Measurements from ENCODE around the gene KLB. TPM values are rescaled to one million over a fixed set of nuclear protein-coding genes. Genes with fewer than 3 reads are reported as not detected.
A peak's percentile ranks its signal among the peaks of the same experiment; 100 is the strongest.

The KLB gene
- total RNA-seq, 1 donor from 2014 or later = not detected

DNA sequence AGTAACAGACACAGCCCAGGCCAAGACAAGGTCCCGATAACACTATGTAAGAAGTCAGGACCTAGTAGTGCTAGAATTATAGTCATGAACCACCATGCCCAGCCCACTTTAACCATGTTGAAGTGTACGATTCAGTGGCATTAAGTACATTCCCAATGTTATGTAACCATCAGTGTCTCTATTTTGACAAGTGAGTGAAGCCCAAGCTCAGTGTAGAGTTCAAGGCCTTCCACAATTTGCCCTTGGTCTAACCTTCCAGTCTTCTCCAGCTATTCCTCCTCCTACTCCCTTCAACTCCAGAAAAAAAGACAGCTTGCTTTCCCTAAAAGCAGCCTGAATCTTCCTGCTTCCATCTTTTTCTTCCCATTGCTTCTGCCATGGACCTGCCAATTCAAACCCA, 83.6 kb downstream of the KLB start:
- TF ChIP-seq, protein P1, sequence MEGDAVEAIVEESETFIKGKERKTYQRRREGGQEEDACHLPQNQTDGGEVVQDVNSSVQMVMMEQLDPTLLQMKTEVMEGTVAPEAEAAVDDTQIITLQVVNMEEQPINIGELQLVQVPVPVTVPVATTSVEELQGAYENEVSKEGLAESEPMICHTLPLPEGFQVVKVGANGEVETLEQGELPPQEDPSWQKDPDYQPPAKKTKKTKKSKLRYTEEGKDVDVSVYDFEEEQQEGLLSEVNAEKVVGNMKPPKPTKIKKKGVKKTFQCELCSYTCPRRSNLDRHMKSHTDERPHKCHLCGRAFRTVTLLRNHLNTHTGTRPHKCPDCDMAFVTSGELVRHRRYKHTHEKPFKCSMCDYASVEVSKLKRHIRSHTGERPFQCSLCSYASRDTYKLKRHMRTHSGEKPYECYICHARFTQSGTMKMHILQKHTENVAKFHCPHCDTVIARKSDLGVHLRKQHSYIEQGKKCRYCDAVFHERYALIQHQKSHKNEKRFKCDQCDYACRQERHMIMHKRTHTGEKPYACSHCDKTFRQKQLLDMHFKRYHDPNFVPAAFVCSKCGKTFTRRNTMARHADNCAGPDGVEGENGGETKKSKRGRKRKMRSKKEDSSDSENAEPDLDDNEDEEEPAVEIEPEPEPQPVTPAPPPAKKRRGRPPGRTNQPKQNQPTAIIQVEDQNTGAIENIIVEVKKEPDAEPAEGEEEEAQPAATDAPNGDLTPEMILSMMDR (IDR thresholded peaks at IDR 0.05) = no peak
- H3K27ac Mint-ChIP-seq (ENCODE audit: unreplicated experiment) = no peak overlapping the region
- no peaks in the 10 kb centered on the region for H3K4me1 Mint-ChIP-seq (ENCODE audit: low read depth)
- no peak for DNase-seq (ENCODE audit: low spot score)
- no peaks in the 10 kb centered on the region for H3K9me3 Mint-ChIP-seq (ENCODE audit: low read depth)
- H3K4me3 Mint-ChIP-seq (ENCODE audit: unreplicated experiment) = no peak overlapping the region
- H3K36me3 Mint-ChIP-seq (ENCODE audit: low read depth) = no peaks in the 10 kb centered on the region
- H3K27me3 Mint-ChIP-seq (ENCODE audit: low read depth) = no peaks in the 10 kb centered on the region

DNA sequence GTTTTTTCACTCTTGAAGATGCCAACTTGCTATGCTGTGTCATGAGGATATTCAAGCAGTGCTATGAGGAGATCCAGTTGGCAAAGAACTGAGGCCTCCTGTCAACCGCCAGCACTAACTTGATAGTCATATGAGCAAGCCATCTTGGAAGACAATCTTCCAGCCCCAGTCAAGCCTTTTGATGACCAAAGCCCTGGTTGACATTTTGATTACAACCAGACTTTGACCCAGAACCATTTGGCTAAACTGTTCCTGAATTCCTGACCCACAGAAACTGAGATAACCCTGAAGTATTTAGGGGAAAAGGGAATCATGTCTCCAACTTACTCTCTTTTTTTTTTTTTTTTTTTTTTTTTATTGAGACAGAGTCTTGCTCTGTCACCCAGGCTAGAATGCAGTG, 87.6 kb downstream of the KLB start:
- Mint-ChIP-seq H3K36me3 (ENCODE audit: low read depth) (peaks cover 7% of the 10 kb centered on the region), H3K27me3 (ENCODE audit: low read depth) (no peaks in the 10 kb centered on the region), H3K4me3 (ENCODE audit: unreplicated experiment) (no peak overlapping the region), H3K27ac (ENCODE audit: unreplicated experiment) (no peak overlapping the region), H3K9me3 (ENCODE audit: low read depth) (no peaks in the 10 kb centered on the region), H3K4me1 (ENCODE audit: low read depth) (peaks cover 17% of the 10 kb centered on the region)
- no peak for DNase-seq (ENCODE audit: low spot score)
- TF ChIP-seq, protein P1 (IDR thresholded peaks at IDR 0.05) = no peak

DNA sequence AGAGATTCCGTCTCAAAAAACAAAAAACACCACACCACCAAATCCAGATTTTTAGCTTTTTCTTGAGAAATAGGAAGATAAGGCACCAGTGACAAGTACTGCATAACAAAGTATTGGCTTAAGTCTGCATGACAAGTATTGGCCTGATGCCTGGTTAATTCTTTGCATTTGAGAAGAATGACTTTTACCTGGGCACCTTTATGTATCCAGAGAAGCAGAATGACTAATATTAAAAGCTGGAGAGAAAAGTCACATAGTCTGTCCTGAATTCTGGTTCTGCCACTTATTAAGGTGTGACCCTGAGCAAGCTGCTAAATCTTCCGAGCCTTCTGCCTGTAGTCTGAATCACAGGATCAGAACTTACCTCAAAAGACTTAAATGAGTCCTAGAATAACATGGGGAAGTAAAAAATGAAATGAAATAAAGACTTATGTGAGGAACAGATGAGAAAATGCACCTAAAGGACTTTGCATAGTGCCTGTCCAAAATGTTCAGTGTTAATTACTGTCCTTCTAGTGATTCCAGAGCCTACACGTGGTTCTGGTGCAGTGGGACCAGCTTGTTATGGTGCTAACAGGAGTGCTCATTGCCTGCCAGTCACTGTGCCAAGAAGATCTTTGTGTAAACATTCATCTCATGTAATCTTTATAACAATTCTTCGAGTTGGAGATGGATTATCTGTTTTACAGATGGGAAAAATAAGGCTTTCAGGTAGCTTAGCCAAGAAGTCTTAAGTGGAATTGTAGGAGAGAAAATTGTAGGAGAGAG, 88.9 kb downstream of the KLB start:
- no peak for DNase-seq (ENCODE audit: low spot score)
- no peaks in the 10 kb centered on the region for H3K27me3 Mint-ChIP-seq (ENCODE audit: low read depth)

DNA sequence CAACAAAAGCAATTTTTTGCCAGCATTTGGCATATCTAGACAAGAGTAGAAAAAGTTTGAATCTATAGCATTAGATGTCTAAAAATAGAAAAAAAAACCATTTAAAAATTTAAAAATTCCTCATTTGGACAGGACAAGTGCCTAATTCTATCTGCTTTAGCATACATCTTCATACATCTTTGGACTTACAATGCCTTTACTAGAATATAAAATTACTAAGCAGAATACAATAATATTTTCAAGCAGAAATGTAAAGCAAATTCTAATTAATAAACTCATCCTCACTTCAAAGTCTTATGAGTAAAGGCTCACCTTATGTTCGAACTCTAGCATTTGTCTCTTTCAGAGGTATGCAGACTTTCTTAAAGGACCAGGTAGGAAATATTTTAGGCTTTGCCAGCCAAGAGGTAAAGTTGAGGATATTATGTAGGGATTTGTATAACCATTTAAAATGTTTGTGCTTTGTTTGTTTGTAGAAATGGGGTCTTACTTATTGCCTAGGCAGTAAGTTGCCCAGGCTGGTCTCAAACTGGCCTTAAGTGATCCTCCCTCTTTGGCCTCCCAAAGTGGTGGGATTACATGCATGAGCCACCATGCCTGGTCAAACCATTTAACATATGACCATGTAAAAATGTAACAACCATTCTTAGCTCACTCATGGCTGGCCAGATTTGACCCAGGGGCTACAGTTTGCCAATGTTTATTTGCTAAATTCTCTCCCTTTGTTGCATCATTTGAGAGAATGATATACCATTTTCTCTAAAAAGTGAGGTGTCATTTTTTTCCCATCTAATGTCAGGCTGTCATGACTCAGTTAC, 91.4 kb downstream of the KLB start:
- peaks cover 40% of the 10 kb centered on the region for H3K4me1 Mint-ChIP-seq (ENCODE audit: low read depth)
- no peak overlapping the region for H3K4me3 Mint-ChIP-seq (ENCODE audit: unreplicated experiment)
- DNase-seq (ENCODE audit: low spot score) = no peak
- H3K27me3 Mint-ChIP-seq (ENCODE audit: low read depth) = no peaks in the 10 kb centered on the region
- TF ChIP-seq, protein P1 (IDR thresholded peaks at IDR 0.05) = no peak
- peaks cover 14% of the 10 kb centered on the region for H3K36me3 Mint-ChIP-seq (ENCODE audit: low read depth)
- H3K27ac Mint-ChIP-seq (ENCODE audit: unreplicated experiment) = peak overlapping the region; percentile 36
- no peaks in the 10 kb centered on the region for H3K9me3 Mint-ChIP-seq (ENCODE audit: low read depth)

More for the DNA sequence above, 88.9 kb downstream of the KLB start:
- H3K4me1 Mint-ChIP-seq (ENCODE audit: low read depth) = peaks cover 20% of the 10 kb centered on the region
- TF ChIP-seq, protein P1 (IDR thresholded peaks at IDR 0.05) = no peak
- H3K27ac Mint-ChIP-seq (ENCODE audit: unreplicated experiment) = peak overlapping the region; percentile 19
- H3K36me3 Mint-ChIP-seq (ENCODE audit: low read depth) = peaks cover 10% of the 10 kb centered on the region
- no peak overlapping the region for H3K4me3 Mint-ChIP-seq (ENCODE audit: unreplicated experiment)
- H3K9me3 Mint-ChIP-seq (ENCODE audit: low read depth) = no peaks in the 10 kb centered on the region

DNA sequence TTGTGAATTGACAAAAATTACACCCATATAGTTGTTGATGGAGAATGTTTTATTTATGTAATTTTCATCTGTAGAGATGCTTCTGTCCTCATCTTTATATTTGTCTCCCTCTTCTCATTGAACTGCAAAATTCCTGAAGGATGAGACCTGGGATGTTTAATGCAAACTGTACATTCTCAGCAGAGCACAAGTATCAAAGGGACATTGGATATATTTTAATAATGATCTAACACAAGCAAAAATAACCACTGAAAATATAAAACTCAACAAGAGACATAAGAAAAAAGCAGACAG, 91.9 kb downstream of the KLB start:
- no peaks in the 10 kb centered on the region for H3K9me3 Mint-ChIP-seq (ENCODE audit: low read depth)
- H3K36me3 Mint-ChIP-seq (ENCODE audit: low read depth) = peaks cover 19% of the 10 kb centered on the region
- peak overlapping the region; percentile 49 for H3K27ac Mint-ChIP-seq (ENCODE audit: unreplicated experiment)
- peaks cover 45% of the 10 kb centered on the region for H3K4me1 Mint-ChIP-seq (ENCODE audit: low read depth)
- DNase-seq (ENCODE audit: low spot score) = no peak
- TF ChIP-seq, protein P1 (IDR thresholded peaks at IDR 0.05) = no peak
- no peak overlapping the region for H3K4me3 Mint-ChIP-seq (ENCODE audit: unreplicated experiment)
- no peaks in the 10 kb centered on the region for H3K27me3 Mint-ChIP-seq (ENCODE audit: low read depth)

Small RNA genes lying within 50 kb of the gene (microRNA-seq; reads per million reads assigned to microRNA genes)
- gene MIR5591 (ENCODE audit: borderline number of aligned reads) = not detected

Other genes starting within 250 kb of the KLB start
- gene WDR19, start 224.4 kb upstream of the KLB start, total RNA-seq = 23.0 to 33.2 TPM (median 31.0 TPM) in 3 replicates
- gene RFC1, start 40.6 kb upstream of the KLB start, total RNA-seq = 43.9 to 46.8 TPM (median 46.0 TPM) in 3 replicates
- 809 to 831 TPM (median 822 TPM) in 3 replicates for gene RPL9, start 52.0 kb downstream of the KLB start, total RNA-seq
- gene LIAS, start 52.1 kb downstream of the KLB start, total RNA-seq = 6.5 to 8.4 TPM (median 6.8 TPM) in 3 replicates
- gene UGDH, start 120.5 kb downstream of the KLB start, total RNA-seq = 151 to 207 TPM (median 156 TPM) in 3 replicates
- gene SMIM14, start 231.9 kb downstream of the KLB start, total RNA-seq = 42.6 to 54.2 TPM (median 46.9 TPM) in 3 replicates

All from chondrocyte (in vitro differentiated cells).